ENCODE results near the gene LNX1.

The LNX1 gene

DNA sequence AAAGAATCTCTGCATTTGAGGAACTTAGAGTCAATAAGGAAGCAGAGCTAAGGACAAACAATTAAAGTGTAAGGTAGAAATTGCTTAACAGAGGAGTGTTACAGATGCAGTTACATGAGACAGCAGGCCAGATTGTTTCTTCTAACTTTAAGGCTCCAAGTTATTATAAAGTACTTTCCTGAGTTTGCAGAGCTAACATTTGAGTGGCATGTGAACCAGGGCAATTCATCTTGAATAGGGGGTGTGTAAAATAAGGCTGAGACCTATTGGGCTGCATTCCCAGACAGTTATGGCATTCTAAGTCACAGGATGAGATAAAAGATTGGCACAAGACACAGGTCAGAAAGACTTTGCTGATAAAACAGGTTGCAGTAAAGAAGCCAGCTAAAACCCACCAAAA lies 7.6 kb upstream of the LNX1 start:
- DNase-seq = no peak

DNA sequence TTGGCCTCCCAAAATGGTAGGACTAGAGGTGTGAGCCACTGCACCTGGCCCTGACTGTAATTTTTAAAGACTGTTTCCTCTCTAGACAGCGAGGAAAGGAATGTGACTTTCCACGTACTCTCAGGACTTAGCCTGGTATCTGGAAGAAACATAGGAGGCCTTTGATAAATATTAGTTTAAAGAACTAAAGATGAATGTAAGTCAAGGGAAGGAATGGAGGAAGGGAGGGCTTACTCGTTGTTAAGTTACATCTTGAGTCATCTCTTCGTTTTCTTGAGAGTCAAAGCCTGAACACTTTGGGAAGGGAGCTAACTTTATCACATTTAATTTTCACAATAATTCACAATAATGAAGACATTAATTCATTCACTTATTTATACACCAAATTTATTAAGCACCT lies 7.2 kb upstream of the LNX1 start:
- DNase-seq = no peak

DNA sequence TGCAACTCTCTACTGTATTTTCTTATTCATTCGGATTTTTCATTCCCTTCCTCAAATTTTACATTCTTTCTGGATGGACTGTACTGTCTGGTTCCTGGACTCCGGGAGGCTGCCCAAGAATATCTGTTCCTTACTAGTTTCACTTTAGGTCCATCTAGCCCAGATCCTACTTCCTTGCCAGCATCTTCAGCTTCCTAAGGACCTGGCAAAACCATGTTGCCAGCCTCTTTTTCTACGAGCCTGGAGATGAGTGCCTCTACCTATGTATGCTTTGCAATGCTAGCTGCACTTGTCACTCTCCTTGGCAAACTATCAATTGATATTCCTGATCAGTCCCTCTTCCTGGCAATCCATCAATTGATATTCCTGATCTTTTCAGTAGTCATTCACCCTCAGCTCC lies 5.6 kb upstream of the LNX1 start:
- DNase-seq = no peak

DNA sequence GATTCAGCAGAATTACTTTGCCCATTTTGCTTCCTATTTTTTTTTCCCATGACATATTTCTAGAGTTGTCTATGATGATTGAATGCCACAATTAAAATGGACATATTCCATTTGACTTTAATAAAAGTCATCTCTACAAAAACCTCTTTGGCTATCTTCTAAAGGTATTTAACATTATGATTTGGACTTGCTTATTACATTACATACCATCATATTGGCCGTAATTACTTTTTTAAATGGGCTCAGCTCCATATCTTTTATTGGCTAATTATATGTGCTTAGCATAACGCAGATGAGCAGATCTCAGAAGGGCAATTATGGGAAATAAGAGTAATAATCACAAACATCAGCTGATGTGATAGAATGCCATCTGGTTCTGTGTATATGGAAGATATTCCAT lies 4.5 kb upstream of the LNX1 start:
- no peak for DNase-seq

DNA sequence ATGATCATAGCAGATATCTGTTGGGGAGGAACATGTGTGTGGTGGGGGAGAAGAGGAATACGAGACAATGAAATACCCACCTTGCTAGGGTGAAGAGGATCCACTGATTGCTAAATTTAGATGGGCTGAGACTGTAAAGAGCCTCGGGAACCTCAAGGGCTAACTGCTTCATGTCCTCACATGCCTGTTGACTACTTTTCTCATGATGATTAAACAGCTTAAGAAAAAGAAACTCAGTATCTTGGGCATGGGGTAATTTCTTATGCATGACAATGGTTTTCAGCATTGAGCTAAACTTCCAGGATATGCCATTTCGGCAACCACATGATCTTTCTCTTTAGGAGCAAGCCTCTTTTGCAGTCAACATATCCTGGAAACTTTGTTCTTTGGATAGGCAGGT lies 3.9 kb upstream of the LNX1 start:
- DNase-seq = no peak

GRCh38 chr4:53593765-53594164 lies 2.5 kb upstream of the LNX1 start:
- no peak for DNase-seq

DNA sequence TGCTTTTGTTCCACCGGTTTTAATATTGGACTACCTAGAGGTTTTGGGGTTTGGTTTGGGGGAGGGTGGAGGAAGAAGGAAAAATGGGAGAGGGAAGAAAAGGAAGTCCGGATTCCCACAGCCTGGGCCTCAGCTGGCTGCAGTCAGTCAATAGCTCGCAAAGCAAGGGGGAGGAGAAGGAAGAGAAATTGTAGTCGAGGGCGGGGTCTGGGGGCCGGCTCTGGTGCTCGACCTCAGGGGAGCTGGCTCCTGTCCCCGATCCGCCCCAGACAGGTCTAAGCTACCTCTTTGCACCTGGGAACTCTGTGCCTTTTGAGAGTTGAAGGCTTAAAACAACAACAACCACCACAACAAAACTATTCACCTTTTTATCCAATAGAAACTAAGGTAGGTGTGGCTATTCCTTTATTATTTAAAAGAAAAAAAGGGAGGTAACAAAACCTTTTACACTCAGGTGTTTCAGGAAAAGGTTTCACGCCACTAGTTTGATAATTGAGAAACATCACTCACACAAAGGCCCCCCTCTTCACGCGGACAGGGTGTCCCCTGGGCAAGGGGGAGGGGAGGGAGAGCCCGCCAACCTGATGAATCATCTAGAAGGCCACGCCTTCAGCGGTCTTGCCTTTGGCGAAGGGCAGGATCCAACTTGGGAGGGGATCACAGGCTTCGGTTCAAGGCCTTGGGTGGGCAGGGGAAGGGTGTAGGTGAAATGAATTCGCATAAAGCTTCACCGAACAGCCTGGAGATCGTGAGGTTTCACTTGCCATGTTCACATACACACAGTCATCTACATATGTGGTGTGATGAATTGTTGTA lies 1.6 kb upstream of the LNX1 start:
- no peak for DNase-seq

GRCh38 chr4:53592122-53592521 lies 836 bp upstream of the LNX1 start:
- DNase-seq = no peak

GRCh38 chr4:53590187-53590586 lies 1.1 kb downstream of the LNX1 start:
- DNase-seq = no peak

DNA sequence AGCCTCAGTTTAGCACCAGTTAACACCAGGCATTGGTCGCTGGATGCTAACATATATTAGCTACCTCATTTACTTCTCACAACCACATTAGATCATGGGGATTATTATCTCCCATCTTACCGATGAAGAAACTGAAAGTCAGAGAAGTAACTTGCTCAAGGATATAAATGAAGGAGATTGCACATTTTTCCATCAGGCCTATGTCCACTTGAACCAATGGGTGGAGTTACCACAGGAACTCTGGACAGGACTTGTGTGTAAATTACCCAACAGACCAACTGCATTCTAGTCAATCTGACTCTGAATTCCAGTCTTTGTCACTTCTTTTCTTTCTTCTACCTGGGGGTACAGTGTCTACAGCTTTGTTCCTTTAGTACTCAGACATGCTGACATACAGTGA lies 1.8 kb downstream of the LNX1 start:
- no peak for DNase-seq

GRCh38 chr4:53587135-53587534 lies 4.2 kb downstream of the LNX1 start:
- no peak for DNase-seq

DNA sequence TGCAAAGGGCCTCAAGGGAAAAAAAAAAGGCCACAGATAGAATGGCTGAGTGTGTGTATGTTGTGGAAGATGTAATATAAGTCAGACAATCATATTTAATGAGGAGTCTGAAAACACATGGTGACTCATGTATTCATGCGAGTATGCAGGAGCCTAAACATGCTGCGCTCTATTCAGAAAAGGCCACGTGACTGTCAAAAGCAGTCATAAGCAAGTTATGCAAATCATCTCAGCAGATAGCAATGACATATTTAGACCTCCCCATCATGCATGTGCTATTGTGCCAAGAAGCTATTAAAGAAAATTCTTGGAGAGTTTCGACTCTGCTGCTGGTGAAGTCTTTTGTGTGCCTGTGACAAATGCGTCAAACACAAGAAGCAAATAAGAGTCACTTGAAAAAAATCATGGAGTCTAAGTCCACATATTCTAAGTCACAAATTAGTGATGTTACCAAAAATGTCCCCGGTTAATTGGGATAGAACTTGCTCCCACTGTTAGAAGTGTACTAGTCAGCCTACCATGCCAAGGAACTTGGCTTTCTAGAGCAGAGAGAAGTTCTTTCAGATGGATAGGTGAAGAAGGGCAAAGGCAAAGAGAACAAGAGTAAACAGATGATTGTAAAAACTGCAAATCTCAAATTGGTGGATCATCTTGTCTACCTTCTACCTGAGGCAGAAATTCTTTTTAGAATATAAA lies 5.0 kb downstream of the LNX1 start:
- DNase-seq = no peak

DNA sequence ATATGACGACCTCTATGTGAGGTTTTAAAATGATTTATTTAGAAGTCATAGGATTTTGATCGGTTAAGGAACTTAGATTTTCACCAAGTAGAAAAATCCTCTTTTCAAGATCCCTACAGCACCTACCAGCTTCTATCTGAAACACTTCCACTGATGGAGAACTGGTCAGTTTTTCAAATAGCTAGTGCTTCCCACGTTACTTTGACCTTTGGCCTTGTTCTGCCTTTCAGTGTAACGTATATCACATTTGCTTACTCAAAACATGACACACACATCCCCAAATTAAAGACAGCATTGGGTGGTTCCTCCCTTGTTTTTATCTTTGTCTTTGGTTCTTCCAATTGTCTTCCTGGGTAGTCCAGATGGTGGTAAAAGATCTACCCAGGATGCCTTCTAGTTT lies 6.6 kb downstream of the LNX1 start:
- DNase-seq = no peak

GRCh38 chr4:53583513-53583912 lies 7.8 kb downstream of the LNX1 start:
- DNase-seq = no peak

GRCh38 chr4:53582194-53582593 lies 9.1 kb downstream of the LNX1 start:
- DNase-seq = no peak

- no peak for DNase-seq
These were observed 11.0 kb downstream of the LNX1 start for GRCh38 chr4:53580274-53580673.

DNA sequence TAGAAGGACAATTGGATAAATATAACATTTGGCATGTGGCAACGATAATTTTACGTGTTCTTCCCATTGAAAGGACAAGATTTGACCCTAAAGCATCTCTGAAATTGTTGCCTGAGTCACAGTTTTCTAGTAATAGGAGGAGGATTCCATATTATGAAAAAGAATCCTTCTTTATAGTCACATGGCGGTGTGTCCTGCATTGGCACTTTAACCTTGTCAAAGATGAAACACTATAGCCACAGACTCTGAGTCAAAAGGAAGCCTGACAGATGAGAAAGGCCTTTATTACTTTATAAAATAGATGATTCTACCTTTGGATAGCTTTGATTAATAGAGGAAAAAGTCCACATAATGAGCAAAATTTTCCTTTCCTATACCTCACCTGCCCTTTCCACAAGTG lies 11.5 kb downstream of the LNX1 start:
- DNase-seq = no peak

DNA sequence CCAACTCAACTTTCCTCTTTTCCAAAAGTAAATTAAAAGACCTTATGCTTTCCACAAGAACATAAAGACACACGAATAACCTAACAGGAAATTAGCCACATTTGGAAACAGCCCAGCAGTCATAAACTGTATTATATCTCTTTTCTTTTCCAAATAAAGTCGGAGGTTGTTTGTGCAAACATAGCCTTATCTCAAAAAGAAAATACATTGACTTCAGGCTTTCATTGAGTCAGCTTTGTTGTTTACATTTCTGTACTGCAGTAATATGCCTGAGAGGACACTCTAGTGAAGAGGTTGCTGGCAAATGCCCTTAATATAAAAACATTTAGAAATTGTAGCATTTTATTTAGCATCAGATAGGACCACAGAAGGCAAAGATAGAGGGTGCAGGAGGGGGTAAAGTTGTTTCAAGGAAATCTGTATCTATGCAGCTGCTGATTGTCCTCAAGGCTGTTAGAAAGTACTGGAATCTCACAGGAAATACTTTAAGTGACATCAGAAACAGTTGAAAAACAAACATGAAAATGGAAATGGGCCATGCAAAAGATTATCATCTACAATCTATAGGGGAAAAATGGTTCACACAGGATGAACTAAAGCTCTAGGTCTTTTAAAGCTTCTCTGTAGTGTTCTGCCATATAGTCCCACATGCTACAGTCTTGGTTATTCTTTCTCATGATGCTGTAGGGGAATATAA lies 14.5 kb downstream of the LNX1 start:
- DNase-seq = no peak

GRCh38 chr4:53576071-53576617 lies 15.1 kb downstream of the LNX1 start:
- no peak for DNase-seq

DNA sequence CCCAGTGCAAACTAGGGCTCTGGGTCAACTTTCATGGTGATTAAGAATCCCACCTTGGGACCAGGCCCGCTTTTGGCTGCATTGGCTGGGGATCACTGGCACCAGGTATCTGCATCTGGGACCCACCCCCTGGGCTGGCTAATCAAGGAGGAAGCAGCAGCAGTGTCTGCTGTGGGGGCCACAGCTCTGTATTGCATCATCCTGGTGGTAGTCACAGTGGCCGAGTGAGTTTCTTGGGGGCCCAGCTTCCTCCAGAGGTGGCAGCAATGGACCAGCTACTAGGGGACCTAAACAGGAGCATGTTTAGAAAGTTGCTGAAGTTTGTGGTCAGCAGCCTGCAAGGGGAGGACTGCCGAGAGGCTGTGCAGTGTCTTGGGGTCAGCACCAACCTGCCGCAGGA lies 15.7 kb downstream of the LNX1 start:
- DNase-seq = no peak

DNA sequence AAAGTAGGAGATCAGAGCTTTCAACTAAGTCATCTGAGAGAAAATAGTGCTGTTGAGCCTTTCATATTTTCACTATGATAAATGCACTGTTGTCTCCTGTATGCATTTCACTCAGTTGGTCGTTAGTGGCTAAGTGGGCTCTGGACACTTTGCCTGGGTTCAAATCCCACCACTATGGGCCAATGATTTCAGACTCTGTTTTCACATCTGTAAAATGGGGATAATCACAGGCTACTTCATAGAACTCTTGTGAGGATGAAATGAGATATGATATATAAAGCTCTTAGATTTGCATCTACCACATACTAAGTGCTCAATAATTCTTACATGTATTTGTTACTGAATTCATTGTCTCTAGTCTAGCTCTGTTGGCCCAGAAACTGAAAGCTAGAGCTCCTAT lies 16.8 kb downstream of the LNX1 start:
- no peak for DNase-seq

DNA sequence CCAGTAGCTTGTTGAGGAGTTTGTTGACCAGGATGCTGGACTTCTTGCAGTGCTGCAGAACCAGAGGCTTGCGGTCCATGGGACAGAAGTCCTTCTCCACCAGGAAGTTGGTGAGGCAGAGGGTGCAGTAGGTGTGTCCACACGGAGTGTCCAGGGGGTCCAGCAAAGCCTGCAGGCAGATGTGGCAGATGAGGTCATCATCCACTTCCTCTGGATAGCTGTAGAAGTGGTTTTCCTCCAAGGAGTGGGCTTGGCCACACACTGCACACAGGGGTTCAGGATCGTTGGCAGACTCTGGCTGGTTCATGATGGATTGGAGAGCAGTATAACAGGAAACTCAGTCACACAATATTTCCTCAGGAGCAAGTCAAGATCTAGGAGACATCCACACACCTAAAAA lies 17.6 kb downstream of the LNX1 start:
- no peak for DNase-seq

DNA sequence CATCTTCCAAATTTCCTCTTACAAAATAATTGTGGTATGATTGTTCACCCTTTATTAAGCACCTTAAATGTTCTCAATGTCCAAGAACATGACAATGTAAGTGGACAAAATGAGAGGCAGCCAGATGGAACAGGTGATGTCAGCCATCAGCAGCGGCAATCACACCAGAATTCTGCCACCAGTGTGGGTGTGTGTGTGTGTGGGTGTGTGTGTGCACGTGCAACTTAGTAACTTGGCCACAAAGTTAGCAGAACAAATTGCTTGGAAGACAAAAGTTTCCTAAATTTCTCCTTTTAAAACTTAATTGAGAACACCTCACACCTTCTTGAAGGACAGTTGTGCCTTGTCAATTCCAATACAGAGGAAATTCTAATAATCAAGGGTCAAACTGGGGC lies 18.7 kb downstream of the LNX1 start:
- no peak for DNase-seq
